HS-5 (cell line): ENCODE measurements around the gene NPAS3.

Source experiments
- DNase-seq: peaks from one replicate; pipeline ENCODE4 v3.0.0-alpha.2; 2012; ENCODE audit warnings: low read depth

NPAS3 gene

GRCh38 chr14:32940711-32941667 lies 2.3 kb downstream of the NPAS3 start:
- no peak for DNase-seq

DNA sequence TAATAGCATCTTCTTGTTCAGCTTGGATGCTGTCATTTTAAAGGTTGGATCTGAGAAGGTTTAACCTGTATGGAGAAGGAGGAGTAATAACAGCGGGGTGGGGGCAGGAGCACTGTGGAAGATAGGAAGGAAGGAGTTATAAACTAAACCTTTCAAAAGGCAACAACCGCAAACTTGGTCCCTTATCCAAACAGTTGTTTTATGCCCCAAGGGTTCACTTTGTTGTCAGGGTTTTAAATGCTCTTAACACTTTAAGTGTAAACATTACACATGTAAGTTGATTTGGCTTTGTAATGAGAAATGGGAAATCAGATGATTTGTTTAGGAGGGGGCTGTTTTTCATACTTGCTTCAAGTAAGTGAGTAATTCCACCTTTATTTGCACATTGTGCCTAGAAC lies 3.0 kb downstream of the NPAS3 start:
- no peak for DNase-seq

DNA sequence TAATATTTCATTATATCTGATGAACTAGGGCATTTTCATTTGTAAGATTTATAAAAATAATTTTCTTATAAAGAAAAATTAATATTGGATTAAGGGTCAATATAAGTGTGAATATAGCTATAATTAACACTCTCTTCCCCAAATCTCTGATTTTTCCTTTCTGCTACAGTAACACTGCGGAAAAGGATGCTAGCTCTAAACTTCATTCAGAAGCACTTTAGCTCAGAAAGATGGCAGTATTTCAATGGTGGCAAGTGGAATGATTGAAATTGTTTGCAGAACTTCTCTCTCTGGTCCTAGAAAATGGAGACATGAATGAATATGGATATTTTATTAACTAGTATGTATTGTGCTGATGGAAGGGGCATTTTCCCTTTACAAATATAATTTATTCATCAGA lies 8.4 kb downstream of the NPAS3 start:
- no peak for DNase-seq

- DNase-seq = no peak
Measured at GRCh38 chr14:32947792-32948191, 9.1 kb downstream of the NPAS3 start.

DNA sequence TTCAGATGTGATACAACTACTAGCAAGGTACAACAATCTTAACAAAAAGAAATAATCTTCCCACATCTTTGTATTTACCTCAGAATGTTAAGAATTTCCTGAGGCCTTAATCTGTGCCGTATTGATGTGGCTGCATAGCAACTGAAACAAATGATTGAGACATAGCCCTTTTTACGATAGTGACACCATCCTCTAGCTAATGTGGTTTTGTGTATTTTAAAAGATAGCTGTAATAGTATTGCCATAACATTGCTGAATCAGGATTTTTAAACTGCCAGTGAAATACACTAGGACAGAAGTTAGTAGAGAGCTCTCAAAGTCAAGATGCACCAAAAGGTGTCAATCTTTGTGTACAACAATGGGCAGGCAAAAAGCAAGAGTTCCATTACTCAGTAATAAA lies 11.9 kb downstream of the NPAS3 start:
- DNase-seq = no peak

GRCh38 chr14:32967421-32967820 lies 28.7 kb downstream of the NPAS3 start:
- no peak for DNase-seq

- no peak for DNase-seq
Measured at GRCh38 chr14:32968972-32969544, 30.4 kb downstream of the NPAS3 start.

DNA sequence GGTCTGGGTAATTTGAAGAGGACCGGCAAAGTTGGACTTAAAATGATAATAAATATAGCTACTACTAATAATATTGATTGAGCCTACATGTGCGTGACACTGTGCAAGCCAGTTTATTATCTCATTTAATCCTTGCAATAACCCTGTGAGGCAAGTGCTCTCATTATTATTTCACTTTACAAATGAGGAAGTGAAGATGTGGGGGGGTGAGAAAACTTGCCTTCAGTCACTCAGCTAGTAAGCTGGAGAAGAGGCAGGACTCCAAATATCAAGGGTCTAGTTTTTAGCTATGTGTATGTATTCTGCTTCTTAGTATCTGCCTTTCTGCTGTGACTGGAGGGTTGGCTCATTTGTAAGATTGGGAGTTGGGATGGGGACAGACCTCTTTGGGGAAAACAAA lies 39.2 kb downstream of the NPAS3 start:
- no peak for DNase-seq

- no peak for DNase-seq
Measured at GRCh38 chr14:32978691-32979255, 40.1 kb downstream of the NPAS3 start.

- DNase-seq = no peak
Measured at GRCh38 chr14:32980178-32980901, 41.7 kb downstream of the NPAS3 start.

GRCh38 chr14:32980902-32981501 lies 42.3 kb downstream of the NPAS3 start:
- no peak for DNase-seq

GRCh38 chr14:32984241-32984930 lies 45.7 kb downstream of the NPAS3 start:
- no peak for DNase-seq

DNA sequence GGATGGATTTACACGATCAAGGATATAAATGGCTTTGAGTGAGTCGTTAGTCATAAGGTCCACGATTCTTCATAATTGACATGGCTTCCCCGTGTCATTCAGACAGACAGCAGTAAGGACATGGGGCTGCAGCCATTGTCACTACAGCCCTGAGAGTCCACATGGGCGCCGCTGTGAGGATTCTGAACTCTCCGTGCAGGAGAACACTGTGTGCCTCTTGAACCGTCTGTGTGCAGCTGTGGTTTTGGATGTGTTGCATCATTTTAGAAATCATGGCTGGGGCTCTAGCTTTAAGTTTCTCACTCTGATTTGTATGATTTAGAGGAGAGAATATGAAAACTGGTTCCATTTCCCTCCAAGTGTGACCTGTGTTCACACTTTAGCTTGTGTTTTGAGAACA lies 47.2 kb downstream of the NPAS3 start:
- DNase-seq = no peak

- peak; percentile 10 for DNase-seq
Measured at GRCh38 chr14:32986791-32987540, 48.3 kb downstream of the NPAS3 start.

- DNase-seq = no peak
Measured at GRCh38 chr14:32991691-32992090, 53.0 kb downstream of the NPAS3 start.

GRCh38 chr14:32993921-32994320 lies 55.2 kb downstream of the NPAS3 start:
- DNase-seq = no peak

DNA sequence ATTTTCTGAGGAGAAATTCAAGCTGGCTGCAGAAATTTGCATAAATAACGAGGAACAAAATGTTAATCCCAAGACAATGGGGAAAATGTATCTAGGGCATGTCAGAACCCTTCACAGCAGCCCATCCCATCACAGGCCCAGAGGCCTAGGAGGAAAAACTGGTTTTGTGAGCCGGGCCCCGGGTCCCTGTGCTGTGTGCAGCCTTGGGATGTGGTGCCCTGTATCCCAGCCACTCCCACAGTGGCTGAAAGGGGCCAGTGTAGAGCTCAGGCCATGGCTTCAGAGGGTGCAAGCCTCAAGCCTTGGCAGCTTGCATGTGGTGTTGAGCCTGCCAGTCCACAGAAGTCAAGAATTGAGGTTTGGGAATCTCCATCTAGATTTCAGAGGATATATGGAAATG lies 57.7 kb downstream of the NPAS3 start:
- no peak for DNase-seq

- peak; percentile 4 for DNase-seq
Measured at GRCh38 chr14:32998433-32998832, 59.8 kb downstream of the NPAS3 start.

- DNase-seq = no peak
Measured at GRCh38 chr14:33009673-33010072, 71.0 kb downstream of the NPAS3 start.

- DNase-seq = no peak
Measured at GRCh38 chr14:33010495-33010894, 71.8 kb downstream of the NPAS3 start.

GRCh38 chr14:33014710-33015109 lies 76.0 kb downstream of the NPAS3 start:
- no peak for DNase-seq
